Measurements from ENCODE around the gene PCLO.

GRCh38 chr7:83015916-83016315, 146.8 kb downstream of the PCLO start:
- TF ChIP-seq POLR2AphosphoS5 (IDR thresholded peaks at IDR 0.05) (no peak), CTCF (IDR thresholded peaks at IDR 0.05) (no peak), POLR2A (IDR thresholded peaks at IDR 0.05) (no peak), EP300 (IDR thresholded peaks at IDR 0.05) (no peak)
